Esophagus squamous epithelium (tissue), 4 donors: ENCODE data around the gene NPEPL1.

ENCODE experiments used
- POLR2A ChIP-seq, 4 donors: fragments of 450-650 bp; IDR thresholded peaks; one replicate each; pipeline ENCODE4 v1.6.1; 2017; ENCODE audit warnings: antibody characterized with exemption in 4 of 4, mild to moderate bottlenecking in 4 of 4, moderate library complexity in 3 of 4
- TF ChIP-seq, protein P1 (sequence below), 6 experiments: fragments of 450-650 bp in 4 of 6; fragments of 200-600 bp in 2 of 6; sonication (generic) in 2 of 6; IDR thresholded peaks; one replicate each; pipeline ENCODE4 v1.5.1; 2016 to 2019; ENCODE audit warnings: antibody characterized with exemption in 6 of 6, mild to moderate bottlenecking in 4 of 6, moderate library complexity in 4 of 6

DNA sequence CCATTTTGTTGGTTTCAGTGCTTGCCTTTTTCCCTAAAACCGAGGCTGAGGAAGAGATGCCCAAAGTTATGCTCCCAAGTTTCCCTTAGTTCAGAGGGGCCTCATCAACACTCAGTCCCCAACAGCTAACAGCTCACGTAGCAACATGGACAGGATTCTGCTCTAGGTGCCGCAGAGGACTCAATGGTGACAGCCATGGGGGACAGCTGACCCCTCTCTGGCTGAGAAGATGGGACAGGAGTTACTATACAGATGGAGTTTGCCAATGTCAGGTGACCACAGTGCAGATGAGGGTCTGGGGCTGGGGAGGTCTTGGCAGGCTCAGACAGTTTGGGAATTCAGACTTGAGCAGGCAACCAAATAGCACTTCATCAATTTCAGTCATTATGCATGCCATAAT, 67.3 kb downstream of the NPEPL1 start:
- TF ChIP-seq, protein P1, sequence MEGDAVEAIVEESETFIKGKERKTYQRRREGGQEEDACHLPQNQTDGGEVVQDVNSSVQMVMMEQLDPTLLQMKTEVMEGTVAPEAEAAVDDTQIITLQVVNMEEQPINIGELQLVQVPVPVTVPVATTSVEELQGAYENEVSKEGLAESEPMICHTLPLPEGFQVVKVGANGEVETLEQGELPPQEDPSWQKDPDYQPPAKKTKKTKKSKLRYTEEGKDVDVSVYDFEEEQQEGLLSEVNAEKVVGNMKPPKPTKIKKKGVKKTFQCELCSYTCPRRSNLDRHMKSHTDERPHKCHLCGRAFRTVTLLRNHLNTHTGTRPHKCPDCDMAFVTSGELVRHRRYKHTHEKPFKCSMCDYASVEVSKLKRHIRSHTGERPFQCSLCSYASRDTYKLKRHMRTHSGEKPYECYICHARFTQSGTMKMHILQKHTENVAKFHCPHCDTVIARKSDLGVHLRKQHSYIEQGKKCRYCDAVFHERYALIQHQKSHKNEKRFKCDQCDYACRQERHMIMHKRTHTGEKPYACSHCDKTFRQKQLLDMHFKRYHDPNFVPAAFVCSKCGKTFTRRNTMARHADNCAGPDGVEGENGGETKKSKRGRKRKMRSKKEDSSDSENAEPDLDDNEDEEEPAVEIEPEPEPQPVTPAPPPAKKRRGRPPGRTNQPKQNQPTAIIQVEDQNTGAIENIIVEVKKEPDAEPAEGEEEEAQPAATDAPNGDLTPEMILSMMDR (IDR thresholded peaks at IDR 0.05): no peak
- TF ChIP-seq POLR2A (IDR thresholded peaks at IDR 0.05): no peak
